HG03565 (cell line): Measurements from ENCODE around the gene PREX1.
A peak's percentile ranks its signal among the peaks of the same experiment; 100 is the strongest.
"Not testable (repeated sequence)": the region's sequence is repeated elsewhere in the genome, so short reads cannot be mapped to it uniquely, and the experiment has no call there.

Experiments
- ATAC-seq: cut with Tn5 transposase; IDR thresholded peaks from one replicate; pipeline ENCODE4 v1.9.1; 2021; ENCODE audit warnings: mild to moderate bottlenecking, moderate library complexity; ENCODE audit not compliant: unreplicated experiment

Gene PREX1

DNA sequence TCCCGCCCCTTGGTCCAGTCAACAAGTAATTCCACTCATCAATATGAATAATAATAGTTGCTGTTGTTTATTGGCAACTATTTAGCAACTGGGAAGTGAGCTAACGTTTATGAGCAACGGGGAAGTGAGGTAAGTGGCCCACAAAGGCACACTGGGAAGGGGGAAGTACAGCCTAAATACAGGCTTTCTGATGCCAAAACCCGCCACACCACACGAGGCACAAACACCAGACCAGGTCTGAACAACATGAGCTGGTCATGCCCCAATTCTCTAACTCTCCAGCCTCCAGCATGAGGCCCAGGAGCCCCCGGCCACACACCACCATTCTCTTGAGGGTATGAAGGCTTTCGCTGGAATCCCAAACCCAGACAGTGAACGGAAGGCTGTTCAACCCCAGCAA, 50.8 kb downstream of the PREX1 start:
- no peak for ATAC-seq

DNA sequence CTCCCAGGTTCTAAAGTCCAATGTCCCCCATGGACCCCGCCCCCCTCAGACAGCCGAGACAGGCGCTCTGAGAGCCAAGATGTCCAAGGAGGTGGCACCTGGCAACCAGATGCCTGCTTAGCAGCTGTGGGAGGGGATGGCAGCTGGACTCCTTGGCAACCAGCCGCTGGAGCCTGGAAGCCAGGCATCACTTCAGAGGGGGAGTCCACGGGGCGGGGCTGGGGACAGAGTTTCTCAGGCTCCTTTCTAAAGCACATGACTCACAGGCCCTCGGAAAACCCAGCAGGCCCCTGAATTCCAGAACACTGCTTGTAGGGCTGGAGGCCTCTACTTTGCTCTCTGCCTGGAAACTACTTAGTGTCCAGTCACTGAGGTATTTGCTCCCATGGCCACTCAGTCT, 51.5 kb downstream of the PREX1 start:
- no peak for ATAC-seq

DNA sequence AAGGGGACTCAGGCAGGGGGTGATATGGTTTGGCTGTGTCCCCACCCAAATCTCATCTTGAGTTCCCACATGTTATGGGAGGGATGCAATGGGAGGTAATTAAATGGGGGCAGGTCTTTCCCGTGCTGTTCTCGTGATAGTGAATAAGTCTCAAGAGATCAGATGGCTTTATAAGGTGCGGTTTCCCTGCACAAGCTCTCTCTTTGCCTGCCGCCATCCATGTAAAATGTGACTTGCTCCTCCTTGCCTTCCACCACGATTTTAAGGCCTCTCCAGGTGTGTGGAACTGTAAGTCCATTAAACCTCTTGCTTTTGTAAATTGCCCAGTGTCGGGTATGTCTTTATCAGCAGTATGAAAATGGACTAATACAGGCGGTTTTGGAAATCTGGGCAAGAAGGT, 52.3 kb downstream of the PREX1 start:
- ATAC-seq: not testable (repeated sequence)

DNA sequence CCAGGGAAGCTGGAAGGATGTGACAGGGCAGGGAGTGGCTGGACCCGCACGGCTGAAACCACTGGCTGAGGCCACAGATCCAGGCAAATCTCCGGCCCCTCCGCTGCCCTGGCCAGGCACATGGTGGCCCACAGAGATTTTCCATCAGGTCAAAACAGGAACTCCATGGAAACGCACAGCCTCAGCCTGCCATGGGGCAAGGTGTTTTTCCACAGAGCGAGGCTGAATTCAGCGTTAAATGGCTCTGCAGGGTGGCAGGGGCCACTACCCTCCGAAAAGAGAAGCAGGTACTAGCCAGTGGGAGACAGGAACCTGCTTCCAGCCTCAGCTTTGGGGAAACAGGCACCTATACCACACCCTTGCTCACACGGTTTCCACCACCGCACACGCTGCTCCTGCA, 53.1 kb downstream of the PREX1 start:
- ATAC-seq: no peak

DNA sequence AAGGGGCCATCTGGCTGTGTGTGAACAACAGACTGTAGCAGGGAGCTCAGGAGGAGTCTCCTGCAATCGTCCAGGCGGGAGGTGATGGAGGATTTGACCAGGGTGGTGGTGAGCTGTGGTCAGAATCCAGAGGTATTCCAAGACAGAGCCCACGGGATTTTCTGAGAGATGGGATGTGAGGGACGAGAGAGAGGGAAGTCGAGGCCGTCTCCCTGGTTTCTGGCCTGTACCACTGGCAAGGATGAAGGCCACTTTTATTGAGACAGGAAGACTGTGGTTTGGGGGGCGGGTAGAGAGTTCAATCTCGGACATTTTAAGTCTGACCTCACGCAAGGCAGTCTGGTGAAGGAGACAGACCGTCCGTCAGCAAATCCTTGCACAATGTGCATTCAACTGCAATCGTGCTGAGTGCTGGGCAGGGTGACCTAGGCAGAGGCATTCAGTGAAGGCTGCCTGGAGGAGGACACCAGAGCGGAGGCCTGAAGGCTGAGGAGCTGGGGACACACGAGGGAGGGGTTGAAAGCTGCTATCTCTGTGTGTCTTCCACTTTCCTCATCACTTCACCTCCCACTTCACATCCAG, 53.9 kb downstream of the PREX1 start:
- ATAC-seq: no peak

DNA sequence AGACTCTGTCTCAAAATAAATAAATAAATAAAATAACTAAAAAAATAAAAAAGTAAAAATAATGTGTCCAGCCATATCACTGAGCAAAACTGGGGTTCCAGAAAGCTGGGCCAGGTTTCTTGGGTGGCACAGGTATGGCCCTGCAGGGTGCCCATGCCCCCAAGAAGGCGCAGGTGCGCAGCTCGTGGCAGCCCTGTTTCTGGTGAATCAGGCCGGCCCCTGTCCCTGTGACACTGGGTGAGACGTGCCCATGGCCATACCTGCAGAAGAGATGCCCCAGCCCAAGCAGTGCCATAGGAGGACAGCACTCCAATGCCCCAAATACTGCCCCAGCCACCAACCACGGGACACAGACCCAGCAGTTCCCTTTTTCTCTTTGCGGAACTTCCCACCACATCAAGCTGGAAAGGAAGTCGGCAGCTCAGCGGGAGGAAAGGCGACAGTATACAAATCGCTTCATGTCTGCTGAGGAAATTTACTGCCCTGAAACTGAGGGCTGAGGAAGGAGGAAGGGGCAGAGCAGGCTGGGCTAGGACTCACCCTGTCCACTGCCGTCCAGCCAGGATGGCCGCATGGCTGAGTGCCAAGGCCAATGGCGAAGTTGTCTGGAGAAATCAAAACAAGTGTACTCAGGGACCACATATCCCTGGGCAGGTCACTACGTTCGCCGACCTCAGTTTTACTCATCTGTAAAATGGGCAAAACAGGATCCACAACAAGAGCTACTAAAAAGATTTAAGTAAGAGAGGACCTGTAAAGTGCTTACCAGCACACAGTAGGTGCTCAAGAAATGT, 55.4 kb downstream of the PREX1 start:
- ATAC-seq: no peak

DNA sequence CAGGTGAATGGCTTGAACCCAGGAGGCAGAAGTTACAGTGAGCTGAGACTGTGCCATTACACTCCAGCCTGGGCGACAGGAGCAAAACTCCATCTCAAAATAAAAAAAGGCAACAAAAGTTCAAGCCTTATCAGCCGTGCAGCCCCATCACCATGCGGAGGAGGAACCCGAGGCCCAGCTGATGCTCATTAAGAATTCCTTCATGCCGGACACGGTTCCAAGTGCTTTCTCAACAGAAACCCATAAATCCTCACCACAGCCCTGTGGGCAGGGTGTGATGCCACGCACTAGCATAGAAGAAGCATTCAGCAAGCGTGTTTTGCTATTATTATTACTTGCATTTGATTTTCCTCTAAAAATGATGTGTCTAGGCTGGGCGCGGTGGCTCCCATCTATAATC, 56.3 kb downstream of the PREX1 start:
- ATAC-seq: no peak

DNA sequence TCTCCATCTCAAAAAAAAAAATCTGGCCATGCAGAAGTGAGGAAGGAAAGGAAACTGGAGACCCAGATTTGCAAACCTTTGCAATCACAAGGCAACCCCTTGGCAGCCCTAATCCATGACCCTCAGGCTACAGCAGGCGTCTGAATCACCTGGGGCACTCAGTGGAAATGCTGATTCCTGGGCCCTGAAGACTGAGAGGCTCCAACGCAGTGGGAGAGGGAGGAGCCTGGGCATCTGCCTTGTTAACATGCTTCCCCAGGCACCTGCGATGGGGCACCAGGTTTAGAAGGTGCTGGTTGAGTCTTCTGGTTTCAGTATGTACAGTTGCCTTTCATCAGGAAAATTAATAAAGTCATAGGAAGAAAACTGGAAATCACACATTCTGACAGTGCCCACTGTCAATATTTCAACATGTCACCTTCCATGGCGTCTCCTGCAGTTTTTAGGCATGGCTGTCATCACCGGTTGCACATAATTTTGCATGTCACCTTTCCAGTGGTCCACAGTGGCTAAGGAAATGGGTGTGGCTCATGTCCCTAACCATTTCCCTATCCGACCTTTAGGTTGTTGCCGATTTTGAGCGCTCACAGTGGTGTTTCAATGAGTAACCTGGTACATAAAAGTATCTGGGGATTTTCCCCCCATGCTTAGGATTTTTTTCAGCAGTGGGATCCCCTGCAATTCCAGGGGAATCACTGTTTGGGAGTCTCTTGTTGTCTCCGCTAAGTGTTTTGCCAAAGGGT, 56.9 kb downstream of the PREX1 start:
- ATAC-seq: no peak

DNA sequence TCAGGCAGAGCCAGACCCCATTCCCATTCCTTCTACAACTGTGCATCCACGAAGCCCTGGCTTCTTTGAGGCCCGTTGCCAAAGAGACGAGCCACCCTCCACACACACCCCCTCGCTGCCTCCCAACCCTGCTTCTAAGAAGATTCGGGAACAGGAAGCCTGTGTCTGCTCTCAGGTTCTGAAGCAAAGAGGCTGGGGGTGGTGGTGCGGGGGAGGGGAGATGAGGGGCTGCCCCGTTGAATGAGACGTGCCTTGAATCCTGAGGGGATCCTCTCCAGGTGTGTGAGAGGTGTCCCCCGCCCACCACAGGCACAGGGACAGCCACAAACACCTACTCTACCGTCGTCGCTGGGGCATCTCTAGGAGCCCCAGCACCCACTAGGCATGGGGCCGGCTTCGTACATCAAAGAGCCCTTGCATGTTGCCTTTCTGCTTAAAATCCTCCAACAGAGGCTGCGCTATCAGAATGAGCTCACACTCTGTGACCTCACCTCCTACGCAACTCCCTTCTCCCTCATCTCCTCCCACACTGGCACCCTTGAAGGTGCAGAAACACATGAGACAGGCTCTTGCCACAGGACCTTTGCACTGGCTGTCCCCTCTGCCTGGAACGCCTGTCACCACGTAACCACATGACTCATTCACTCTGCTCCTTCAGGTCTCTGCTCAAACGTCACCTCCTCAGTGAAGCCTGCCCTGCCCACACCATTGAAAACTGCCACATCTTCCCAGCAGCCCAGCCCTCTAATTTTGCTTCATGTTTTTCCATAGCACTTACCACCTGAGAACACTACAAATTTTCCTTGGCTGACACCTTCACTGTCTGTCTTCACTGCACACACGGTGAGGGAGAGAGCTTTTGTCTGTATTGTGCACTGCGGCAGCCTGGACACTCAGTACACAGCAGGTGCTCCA, 58.5 kb downstream of the PREX1 start:
- peak; percentile 40 for ATAC-seq

DNA sequence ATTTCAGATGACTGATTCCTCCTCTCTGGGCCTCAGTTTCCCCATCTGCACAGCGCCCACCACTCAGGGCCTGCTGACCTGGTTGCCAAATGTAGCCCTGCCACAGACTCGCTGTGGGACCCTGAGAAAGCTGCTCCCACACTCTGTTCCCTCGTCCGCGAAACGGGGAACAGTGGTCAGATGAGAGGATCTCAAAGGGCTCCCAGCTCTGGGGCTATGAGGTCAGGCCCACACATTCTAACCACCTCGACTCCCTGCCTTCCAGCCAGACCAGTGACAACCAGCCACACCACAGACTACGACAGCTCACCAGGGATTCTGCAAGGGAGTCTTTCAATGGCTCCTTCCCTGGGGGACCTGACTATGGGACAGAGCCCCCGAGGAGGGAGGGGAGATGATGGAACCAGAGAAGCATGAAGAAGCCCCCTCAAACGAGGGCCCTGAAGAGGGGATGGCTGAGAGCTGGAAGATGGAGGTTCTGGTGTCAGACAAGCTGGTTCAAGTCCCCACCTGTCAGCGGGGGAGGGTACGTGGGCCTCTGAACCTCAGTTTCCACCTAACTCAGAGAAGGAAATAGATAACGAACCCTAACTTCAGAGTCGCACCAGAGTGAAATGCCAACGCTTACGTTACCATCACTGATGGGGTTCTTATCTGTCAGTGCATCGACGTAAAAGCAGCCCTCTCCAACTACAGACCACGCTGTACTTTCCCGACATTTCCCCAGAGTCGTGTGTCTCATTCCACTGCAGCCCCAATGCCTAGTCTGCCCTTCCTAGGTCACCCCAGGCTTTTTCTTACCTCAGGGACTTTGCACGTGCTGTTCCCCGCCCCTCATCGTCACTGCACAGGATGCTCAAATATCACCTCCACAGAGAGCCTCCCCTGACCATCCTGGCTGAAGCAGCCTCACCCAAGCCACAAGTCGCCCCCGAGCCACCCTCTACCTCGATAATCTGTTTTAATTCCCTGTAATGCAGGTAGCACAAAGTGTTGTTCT, 60.5 kb downstream of the PREX1 start:
- ATAC-seq: no peak

DNA sequence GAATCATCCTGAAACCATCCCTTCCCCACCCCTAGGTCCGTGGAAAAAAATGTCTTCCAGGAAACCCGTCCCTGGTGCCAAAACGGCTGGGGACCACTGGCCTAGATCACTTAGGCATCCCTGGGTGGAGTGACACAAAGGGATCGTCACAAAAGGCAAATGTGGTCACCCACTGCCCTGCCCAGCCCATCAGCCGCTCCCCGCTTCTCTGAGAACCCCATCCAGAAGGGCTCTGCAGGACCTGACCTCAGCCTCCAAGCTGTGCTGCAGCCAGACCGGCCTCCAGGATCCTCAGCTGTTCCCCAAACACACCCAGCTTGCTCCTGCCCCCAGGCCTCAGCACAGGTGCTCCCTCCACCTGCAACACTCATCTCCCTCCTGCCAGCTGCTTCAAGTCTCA, 61.6 kb downstream of the PREX1 start:
- ATAC-seq: no peak

DNA sequence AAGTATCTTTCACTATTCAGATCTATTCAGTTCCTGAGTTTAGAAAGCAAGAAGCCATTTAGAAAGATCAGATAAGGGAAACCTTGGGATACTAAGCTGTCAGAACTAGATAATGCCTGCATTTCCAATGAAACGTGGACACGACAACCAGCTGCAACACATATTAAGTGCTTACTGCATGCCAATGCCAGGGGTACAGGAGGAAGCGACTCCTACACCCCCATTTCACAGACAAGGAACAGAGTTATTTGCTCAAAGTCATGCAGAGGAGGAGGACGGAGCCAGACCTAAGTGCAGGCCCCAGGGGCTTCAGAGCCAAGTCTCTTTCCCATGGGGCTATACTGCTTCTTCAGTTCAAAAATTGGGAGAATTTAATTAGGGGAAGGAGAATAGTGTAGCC, 62.4 kb downstream of the PREX1 start:
- no peak for ATAC-seq

DNA sequence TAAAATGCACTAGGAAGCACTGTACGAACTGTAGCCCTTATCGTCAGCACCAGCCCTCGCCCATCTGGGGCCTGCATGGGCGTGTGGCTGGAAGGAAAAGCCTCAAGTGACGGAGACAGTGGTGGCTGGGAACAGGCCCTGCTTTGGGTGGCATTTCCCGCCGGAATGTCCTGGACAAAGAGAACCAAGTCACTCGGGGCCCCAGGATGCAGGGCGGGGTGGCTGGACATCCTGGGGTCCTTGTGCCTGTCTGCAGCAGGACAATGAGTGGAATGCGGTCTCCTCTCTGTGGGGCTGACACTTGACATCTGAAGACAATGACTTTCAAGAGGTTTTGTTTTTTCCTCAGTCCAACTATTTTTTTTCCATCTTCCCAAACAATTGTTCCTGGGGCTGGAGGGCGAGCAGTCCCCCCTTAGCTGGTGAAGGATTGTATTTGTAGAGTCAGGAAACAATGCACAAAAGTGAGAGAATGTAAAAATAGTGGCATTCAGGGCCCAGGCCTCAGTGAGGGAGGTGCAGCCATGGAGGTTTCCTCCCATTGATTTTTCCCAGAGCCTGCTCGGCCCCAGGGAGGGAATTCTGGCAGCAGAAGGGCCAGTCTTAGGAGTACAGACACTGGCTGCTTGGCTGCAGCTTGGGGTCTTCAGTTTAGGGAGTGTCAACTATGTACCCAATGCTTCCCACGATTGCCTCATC, 64.4 kb downstream of the PREX1 start:
- ATAC-seq: no peak

DNA sequence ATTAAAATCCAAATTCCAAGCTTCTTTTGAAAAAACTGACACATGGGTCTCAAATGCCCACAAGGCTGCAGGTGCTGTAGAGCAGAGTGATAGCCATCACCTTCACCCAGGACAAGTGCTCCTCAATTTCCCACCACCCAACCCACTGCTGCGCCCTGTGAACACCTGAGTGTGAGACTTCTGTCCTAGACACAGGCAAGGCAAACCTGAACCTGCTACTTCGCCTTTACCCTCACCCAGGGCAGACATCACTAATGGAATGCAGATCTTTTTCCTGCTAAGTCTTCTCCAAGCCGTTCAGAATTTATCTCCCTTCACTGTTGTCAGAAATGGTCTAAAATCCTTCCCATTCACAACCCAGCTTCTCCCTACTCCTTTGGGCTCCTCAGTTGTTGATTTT, 65.9 kb downstream of the PREX1 start:
- no peak for ATAC-seq

DNA sequence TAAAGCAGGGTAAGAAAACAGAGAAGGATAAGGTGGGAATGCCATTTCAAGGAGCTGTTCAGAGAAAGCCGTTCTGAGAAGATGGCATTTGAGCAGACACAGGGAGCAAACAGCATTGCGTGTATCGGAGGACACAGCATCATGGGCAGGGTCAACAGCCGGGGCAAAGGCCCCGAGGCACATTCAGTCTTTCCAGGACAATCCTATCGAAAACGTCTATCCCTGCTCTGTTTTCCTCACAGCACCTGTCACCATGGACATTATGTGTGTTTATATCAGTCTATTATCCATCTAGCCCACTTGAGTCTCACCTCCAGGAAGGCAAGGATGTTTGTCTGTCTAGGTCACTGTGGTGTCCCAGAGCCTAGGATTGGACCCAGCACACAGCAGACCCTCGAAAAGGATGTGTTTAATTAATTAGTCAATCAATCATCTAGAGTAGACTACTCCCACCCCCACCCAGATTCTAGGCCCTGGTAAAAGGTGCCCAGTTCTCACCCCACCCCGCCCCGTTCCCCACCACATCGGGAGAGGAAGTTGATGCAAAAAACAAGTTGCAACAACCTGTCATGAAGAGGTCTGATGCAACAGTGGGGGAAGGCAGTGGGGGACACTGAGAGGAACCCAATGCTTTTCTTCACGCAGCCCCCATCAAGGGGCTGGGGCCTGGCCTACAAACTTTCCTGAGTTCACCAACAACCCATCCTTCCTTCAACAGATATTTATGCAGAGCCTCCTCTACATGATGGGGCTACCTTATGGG, 66.6 kb downstream of the PREX1 start:
- no peak for ATAC-seq

DNA sequence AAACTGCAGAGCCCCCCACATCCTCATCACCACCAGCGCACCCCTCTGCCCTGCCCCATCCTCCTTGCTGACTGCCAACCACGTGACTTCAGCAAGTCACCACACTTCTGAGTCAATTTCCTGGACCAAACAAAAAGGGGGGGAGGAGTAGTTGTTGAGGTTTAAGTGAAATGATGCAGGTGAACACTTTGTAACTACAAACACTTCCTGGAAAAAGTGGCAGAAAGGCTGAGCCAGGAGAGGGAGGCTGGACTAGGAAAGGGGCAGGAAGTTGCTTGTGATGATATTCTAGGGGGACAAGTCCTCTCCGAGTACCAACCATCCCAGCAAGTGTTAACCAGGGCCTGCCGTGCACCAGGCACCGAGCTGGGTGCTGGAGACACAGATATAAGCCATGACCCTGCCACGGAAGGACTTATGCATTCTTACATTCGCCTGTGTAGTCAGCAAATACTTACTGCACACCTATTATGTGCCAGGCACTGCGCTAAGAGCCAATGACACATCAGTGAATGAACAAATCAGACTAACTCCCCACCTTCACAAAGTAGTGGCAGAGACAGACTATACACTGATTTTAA, 67.3 kb downstream of the PREX1 start:
- ATAC-seq: no peak

DNA sequence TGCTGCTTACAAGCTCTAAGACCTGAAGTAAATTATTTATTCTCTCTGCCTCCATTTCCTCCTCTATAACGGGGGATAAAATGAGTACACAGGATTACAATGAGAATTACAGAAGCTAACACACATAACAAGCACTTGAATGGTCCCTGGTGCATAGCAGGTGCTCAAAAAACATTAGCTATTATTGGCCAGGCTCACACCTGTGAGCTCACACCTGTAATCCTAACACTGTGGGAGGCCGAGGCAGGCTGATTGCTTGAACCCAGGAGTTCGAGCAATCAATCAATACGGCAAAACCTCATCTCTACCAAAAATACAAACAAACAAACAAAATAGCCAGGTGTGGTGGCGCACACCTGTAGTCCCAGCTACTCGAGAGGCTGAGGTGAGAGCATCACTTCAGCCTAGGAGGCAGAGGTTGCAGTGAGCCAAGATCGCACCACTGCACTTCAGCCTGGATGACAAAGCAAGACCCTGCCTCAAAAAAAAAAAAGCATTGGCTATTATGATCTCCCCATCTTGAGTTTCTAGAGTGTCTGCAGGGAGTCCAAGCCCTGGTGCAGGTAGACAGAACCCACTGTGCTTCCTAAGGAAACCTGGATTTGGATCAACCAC, 68.1 kb downstream of the PREX1 start:
- no peak for ATAC-seq
